Spleen (tissue), 11 donors: Measurements from ENCODE around the gene MBOAT2. TPM values are rescaled to one million over a fixed set of nuclear protein-coding genes. Genes with fewer than 3 reads are reported as not detected.

Experiments used
- DNase-seq: peaks from one replicate; pipeline ENCODE4 v3.0.0-alpha.2; 2020
- H3K27ac ChIP-seq, 8 donors: fragments of 200-600 bp; sonication (generic) in 7 of 8; 1 replicate in 4 of 8; 2 replicates in 4 of 8; pipeline versions ENCODE4 v1.5.0 to v1.8.0; 2016 to 2021; ENCODE audit warnings: inconsistent platforms in 4 of 8, mild to moderate bottlenecking in 4 of 8, moderate library complexity in 1 of 8
- H3K27me3 ChIP-seq, 7 donors: fragments of 200-600 bp; sonication (generic) in 6 of 7; replicated peaks in 1 of 7; 1 replicate in 4 of 7; 2 replicates in 3 of 7; pipeline versions ENCODE4 v1.5.0 to v1.8.0; 2016 to 2021; ENCODE audit warnings: inconsistent platforms in 3 of 7, mild to moderate bottlenecking in 1 of 7
- H3K36me3 ChIP-seq, 6 donors: fragments of 200-600 bp; sonication (generic) in 5 of 6; 1 replicate in 4 of 6; 2 replicates in 2 of 6; pipeline versions ENCODE4 v1.5.0 to v1.8.0; 2016 to 2021; ENCODE audit warnings: inconsistent platforms in 2 of 6
- H3K4me1 ChIP-seq, 6 donors: fragments of 200-600 bp; sonication (generic) in 5 of 6; 1 replicate in 3 of 6; 2 replicates in 3 of 6; pipeline versions ENCODE4 v1.5.0 to v1.8.0; 2016 to 2021; ENCODE audit warnings: inconsistent platforms in 3 of 6
- H3K4me3 ChIP-seq, 8 donors: fragments of 200-600 bp; sonication (generic) in 7 of 8; 1 replicate in 4 of 8; 2 replicates in 4 of 8; pipeline versions ENCODE4 v1.5.0 to v1.8.0; 2016 to 2021; ENCODE audit warnings: inconsistent platforms in 4 of 8, mild to moderate bottlenecking in 4 of 8, moderate library complexity in 2 of 8
- H3K9me3 ChIP-seq, 8 donors: fragments of 200-600 bp; sonication (generic) in 7 of 8; 1 replicate in 4 of 8; 2 replicates in 4 of 8; pipeline versions ENCODE4 v1.5.0 to v1.8.0; 2016 to 2021; ENCODE audit warnings: inconsistent platforms in 4 of 8
- POLR2A ChIP-seq, 3 donors: fragments of 450-650 bp; IDR thresholded peaks; one replicate each; pipeline ENCODE4 v1.5.1; 2017; ENCODE audit warnings: antibody characterized with exemption in 3 of 3, mild to moderate bottlenecking in 1 of 3
- POLR2AphosphoS5 ChIP-seq, 3 donors: sonication (generic); formaldehyde crosslinking; IDR thresholded peaks; one replicate each; pipeline ENCODE4 v1.5.1; 2017; ENCODE audit warnings: antibody characterized with exemption in 3 of 3
- WGBS, 5 donors: extraction: QIAGEN DNeasy Blood & Tissue Kit in 3 of 5; methylation state at CpG; one replicate each; pipeline versions ENCODE4 v1.1.5 to v1.1.7; 2013 to 2018; 5-methylcytosine and 5-hydroxymethylcytosine counted together
- intact Hi-C: fragments of 100-400 bp; cut with DNase I; formaldehyde crosslinking; loops from one replicate; pipeline ENCODE4 v1.15.0; 2023; ENCODE audit warnings: low total_unique reads
- polyA plus RNA-seq, 3 donors: library from polyadenylated mRNA; stranded (reverse); fragments of 200-250 nt; gene quantifications; one replicate each; pipeline ENCODE4 v1.2.1, GENCODE V29; 2013
- total RNA-seq, 7 donors: library from RNA; depleted of rRNA in 3 of 7; stranded (reverse); fragments of >200 nt in 3 of 7; fragmentation: NEBNext Ultra II Directional in 4 of 7; extraction: Animal tissue kit (Norgen Biotek cat#: 25700) in 4 of 7; gene quantifications; one replicate each; pipeline versions ENCODE4 v1.1.0 to v1.2.1, GENCODE V29; 2016 to 2021
- TF ChIP-seq, protein P1 (sequence below), 11 experiments: fragments of 200-600 bp in 7 of 11; fragments of 450-650 bp in 4 of 11; sonication (generic) in 4 of 11; IDR thresholded peaks in 8 of 11; conservative IDR thresholded peaks in 3 of 11; 1 replicate in 7 of 11; 2 replicates in 4 of 11; pipeline versions ENCODE4 v1.4.0 to v1.8.0; 2016 to 2021; ENCODE audit warnings: antibody characterized with exemption in 11 of 11, inconsistent platforms in 4 of 11, mild to moderate bottlenecking in 1 of 11
- donor health status: healthy with polysubstance abuse.
- donor health status: DM: no; HTN: no; CAD: no; lungs with moderate emphysema.
- donor health status: DM: no; HTN: no; CAD: no.
- donor health status: Bipolar disorder and iron deficiency.
- donor health status: healthy.
- donor health status: DM: no; HTN: no; CAD: no.
- donor health status: DM: yes; HTN: yes; CAD: no.

MBOAT2 gene
- total and polyA plus RNA-seq, 10 donors = 1.9 to 44.1 (median 18.3) TPM

DNA sequence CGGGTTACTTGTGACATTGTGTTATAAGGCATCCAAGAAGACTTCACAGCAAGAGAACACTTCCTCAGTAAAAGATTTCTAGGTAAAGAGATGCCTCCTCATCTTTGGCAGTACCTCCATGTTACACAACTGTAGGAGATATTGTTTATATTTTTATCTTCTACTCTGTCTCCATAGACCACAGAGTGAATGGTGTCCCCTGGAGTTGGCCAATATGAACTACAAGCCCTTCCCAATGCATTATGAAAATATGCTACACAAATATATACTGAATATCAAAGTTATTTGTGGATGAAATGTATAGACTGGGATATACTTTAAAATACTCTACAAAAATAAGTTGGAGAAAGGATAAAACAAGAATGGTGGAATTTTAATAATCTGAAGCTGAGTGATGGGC, 46.7 kb downstream of the MBOAT2 start:
- no peak overlapping the region for H3K4me3 ChIP-seq
- no peak for DNase-seq
- H3K9me3 ChIP-seq = peaks cover 3 to 32% (median 24%) of the 10 kb centered on the region in 8 donors
- no peak overlapping the region for H3K27ac ChIP-seq
- H3K4me1 ChIP-seq = peaks cover 0 to 9% (median 0%) of the 10 kb centered on the region in 6 donors
- WGBS, 5 donors = 90 to 97% (median 97%) methylated on average over 1 of the region's 1 CpG
- H3K36me3 ChIP-seq = peaks cover 0 to 11% (median 0%) of the 10 kb centered on the region in 6 donors
- TF ChIP-seq POLR2AphosphoS5 (IDR thresholded peaks at IDR 0.05) (no peak), POLR2A (IDR thresholded peaks at IDR 0.05) (no peak)
- TF ChIP-seq, protein P1, sequence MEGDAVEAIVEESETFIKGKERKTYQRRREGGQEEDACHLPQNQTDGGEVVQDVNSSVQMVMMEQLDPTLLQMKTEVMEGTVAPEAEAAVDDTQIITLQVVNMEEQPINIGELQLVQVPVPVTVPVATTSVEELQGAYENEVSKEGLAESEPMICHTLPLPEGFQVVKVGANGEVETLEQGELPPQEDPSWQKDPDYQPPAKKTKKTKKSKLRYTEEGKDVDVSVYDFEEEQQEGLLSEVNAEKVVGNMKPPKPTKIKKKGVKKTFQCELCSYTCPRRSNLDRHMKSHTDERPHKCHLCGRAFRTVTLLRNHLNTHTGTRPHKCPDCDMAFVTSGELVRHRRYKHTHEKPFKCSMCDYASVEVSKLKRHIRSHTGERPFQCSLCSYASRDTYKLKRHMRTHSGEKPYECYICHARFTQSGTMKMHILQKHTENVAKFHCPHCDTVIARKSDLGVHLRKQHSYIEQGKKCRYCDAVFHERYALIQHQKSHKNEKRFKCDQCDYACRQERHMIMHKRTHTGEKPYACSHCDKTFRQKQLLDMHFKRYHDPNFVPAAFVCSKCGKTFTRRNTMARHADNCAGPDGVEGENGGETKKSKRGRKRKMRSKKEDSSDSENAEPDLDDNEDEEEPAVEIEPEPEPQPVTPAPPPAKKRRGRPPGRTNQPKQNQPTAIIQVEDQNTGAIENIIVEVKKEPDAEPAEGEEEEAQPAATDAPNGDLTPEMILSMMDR (IDR thresholded peaks at IDR 0.05 in 8 of 11, conservative IDR thresholded peaks at IDR 0.05 in 3 of 11) = no peak
- H3K27me3 ChIP-seq = no peaks in the 10 kb centered on the region
- intact Hi-C loops = no loop called here

DNA sequence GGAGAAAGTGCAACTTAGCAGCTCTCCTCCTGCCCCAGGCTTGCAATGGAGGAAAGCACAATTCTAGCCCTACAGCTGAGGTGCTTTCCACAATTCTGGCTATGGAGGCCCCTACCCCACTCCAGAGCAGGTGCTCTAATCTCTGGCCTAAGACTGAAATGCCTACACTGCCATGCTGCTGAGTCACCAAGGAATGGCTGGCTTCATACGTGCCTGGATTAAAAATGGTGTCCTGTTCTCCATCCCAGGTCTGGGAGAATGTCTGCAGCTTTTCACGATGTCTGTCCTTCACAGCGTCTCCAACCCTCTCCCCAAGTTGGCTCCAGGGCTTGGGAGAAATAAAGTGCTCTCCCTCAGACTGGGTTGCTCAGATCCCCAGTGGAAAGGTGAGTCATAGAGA, 48.5 kb downstream of the MBOAT2 start:
- DNase-seq = no peak
- intact Hi-C loops = no loop called here

DNA sequence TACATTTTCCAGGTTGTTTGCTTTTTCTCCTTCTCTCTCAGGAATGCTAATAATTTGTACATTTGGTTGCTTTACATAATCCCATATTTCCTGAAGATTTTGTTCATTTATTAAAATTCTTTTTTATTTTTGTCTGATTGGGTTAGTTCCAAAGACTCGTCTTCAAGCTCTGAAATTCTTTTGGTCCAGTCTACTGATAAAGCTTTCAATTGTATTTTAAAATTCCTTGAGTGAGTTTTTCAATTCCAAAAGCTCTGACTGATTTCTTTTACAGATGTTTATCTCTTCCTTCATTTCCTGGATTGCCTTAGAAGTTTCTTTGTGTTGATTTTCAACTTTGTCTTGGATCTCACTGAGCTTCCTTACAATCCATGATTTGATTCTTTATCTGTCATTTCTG, 50.0 kb downstream of the MBOAT2 start:
- Histone ChIP-seq H3K4me3 (no peak overlapping the region), H3K9me3 (peaks cover 3 to 54% (median 33%) of the 10 kb centered on the region in 8 donors), H3K4me1 (peaks cover 0 to 9% (median 0%) of the 10 kb centered on the region in 6 donors), H3K36me3 (peaks cover 0 to 11% (median 0%) of the 10 kb centered on the region in 6 donors), H3K27me3 (no peaks in the 10 kb centered on the region), H3K27ac (no peak overlapping the region)
- intact Hi-C loops = no loop called here
- TF ChIP-seq POLR2AphosphoS5 (IDR thresholded peaks at IDR 0.05) (no peak), POLR2A (IDR thresholded peaks at IDR 0.05) (no peak)
- TF ChIP-seq, protein P1 (IDR thresholded peaks at IDR 0.05 in 8 of 11, conservative IDR thresholded peaks at IDR 0.05 in 3 of 11) = no peak
- 91 to 98% (median 93%) methylated on average over 1 of the region's 1 CpG for WGBS, 5 donors
- no peak for DNase-seq

More for the DNA sequence above, 48.5 kb downstream of the MBOAT2 start:
- H3K9me3 ChIP-seq = peaks cover 3 to 48% (median 32%) of the 10 kb centered on the region in 8 donors
- whole genome bisulfite sequencing, 5 donors = 93 to 99% (median 96%) methylated on average over 3 of the region's 3 CpGs
- H3K27me3 ChIP-seq = no peaks in the 10 kb centered on the region
- no peak overlapping the region for H3K4me3 ChIP-seq
- H3K36me3 ChIP-seq = peaks cover 0 to 11% (median 0%) of the 10 kb centered on the region in 6 donors
- no peak for TF ChIP-seq POLR2AphosphoS5 (IDR thresholded peaks at IDR 0.05)
- TF ChIP-seq, protein P1 (IDR thresholded peaks at IDR 0.05 in 8 of 11, conservative IDR thresholded peaks at IDR 0.05 in 3 of 11) = no peak
- TF ChIP-seq POLR2A (IDR thresholded peaks at IDR 0.05) = no peak
- peaks cover 0 to 9% (median 0%) of the 10 kb centered on the region in 6 donors for H3K4me1 ChIP-seq
- no peak overlapping the region for H3K27ac ChIP-seq

DNA sequence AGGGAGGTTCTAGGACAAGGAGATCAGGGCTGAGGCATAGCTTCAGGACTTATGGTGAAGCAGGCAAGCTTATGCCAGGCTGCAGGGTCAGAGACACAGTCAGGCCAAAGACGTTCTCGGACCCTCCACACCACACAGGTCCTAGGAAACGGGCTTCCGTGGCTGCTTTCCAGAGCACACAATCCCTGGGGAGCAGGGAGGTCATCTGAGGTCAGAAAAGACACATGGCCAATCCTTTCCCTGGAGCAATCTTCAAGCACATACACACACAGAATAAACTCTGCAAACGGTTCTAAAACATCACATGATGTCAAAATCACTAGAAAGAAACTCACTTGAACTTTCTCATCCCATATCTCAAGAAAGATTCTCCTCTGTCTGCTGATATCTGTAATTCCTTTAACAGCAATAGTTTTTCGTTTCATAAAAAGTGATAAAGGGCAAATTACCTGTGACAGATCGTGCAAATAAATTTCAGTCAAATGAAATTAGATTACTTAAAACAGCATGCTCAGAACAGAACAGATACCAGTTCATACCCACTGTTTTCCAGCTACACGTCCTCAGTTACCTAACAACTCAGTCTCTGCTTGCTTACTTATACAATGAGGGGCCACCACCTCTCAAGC, 63.9 kb downstream of the MBOAT2 start:
- Histone ChIP-seq H3K9me3 (no peaks in the 10 kb centered on the region), H3K4me1 (no peaks in the 10 kb centered on the region), H3K4me3 (no peak overlapping the region), H3K27me3 (no peaks in the 10 kb centered on the region), H3K27ac (no peak overlapping the region), H3K36me3 (peaks cover 0 to 39% (median 0%) of the 10 kb centered on the region in 6 donors)
- intact Hi-C loops = no loop called here
- TF ChIP-seq POLR2AphosphoS5 (IDR thresholded peaks at IDR 0.05) (no peak), POLR2A (IDR thresholded peaks at IDR 0.05) (no peak)
- TF ChIP-seq, protein P1 (IDR thresholded peaks at IDR 0.05 in 8 of 11, conservative IDR thresholded peaks at IDR 0.05 in 3 of 11) = no peak
- 84 to 95% (median 90%) methylated on average over 8 of the region's 8 CpGs for WGBS, 5 donors
- DNase-seq = no peak
